PC-3 (cell line): ENCODE measurements around the gene DNHD1.

ENCODE experiments used
- CTCF ChIP-seq: fragments of 300-600 bp; sonication (generic); conservative IDR thresholded peaks from 2 replicates; pipeline ENCODE4 v1.5.1; 2017; ENCODE audit warnings: antibody characterized with exemption, low read depth, mild to moderate bottlenecking, low read length
- EZH2phosphoT487 ChIP-seq: fragments of 300-600 bp; sonication (generic); IDR thresholded peaks from 2 replicates; pipeline ENCODE4 v1.6.1; 2018; ENCODE audit warnings: mild to moderate bottlenecking, antibody characterized with exemption, low read length, borderline replicate concordance

GRCh38 chr11:6583584-6583983 lies 86.5 kb downstream of the DNHD1 start:
- no peak for TF ChIP-seq EZH2phosphoT487
- TF ChIP-seq CTCF: no peak
